Skin epidermis (tissue), 12 donors: ENCODE data around the gene HBQ1.
"Not testable (repeated sequence)": the region's sequence is repeated elsewhere in the genome, so short reads cannot be mapped to it uniquely, and the experiment has no call there.

Experiments
- H3K27ac ChIP-seq, 21 experiments: fragments of 200-600 bp; sonication (generic) in 11 of 21; one replicate each; pipeline ENCODE4 v1.5.0; 2020; ENCODE audit warnings: mild to moderate bottlenecking in 3 of 21, inconsistent platforms in 2 of 21, moderate library complexity in 2 of 21
- H3K4me3 ChIP-seq, 7 experiments: fragments of 200-600 bp; sonication (generic) in 2 of 7; one replicate each; pipeline ENCODE4 v1.5.0; 2020; ENCODE audit warnings: inconsistent platforms in 2 of 7, mild to moderate bottlenecking in 2 of 7, moderate library complexity in 1 of 7

Gene HBQ1

DNA sequence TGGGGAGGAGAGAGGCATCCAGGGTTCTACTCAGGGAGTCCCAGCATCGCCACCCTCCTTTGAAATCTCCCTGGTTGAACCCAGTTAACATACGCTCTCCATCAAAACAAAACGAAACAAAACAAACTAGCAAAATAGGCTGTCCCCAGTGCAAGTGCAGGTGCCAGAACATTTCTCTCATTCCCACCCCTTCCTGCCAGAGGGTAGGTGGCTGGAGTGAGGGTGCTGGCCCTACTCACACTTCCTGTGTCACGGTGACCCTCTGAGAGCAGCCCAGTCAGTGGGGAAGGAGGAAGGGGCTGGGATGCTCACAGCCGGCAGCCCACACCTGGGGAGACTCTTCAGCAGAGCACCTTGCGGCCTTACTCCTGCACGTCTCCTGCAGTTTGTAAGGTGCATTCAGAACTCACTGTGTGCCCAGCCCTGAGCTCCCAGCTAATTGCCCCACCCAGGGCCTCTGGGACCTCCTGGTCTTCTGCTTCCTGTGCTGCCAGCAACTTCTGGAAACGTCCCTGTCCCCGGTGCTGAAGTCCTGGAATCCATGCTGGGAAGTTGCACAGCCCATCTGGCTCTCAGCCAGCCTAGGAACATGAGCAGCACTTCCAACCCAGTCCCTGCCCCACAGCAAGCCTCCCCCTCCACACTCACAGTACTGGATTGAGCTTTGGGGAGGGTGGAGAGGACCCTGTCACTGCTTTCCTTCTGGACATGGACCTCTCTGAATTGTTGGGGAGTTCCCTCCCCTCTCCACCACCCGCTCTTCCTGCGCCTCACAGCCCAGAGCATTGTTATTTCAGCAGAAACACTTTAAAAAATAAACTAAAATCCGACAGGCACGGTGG is 6.1 kb upstream of the HBQ1 start:
- H3K27ac ChIP-seq, H3K4me3 ChIP-seq: not testable (repeated sequence)

DNA sequence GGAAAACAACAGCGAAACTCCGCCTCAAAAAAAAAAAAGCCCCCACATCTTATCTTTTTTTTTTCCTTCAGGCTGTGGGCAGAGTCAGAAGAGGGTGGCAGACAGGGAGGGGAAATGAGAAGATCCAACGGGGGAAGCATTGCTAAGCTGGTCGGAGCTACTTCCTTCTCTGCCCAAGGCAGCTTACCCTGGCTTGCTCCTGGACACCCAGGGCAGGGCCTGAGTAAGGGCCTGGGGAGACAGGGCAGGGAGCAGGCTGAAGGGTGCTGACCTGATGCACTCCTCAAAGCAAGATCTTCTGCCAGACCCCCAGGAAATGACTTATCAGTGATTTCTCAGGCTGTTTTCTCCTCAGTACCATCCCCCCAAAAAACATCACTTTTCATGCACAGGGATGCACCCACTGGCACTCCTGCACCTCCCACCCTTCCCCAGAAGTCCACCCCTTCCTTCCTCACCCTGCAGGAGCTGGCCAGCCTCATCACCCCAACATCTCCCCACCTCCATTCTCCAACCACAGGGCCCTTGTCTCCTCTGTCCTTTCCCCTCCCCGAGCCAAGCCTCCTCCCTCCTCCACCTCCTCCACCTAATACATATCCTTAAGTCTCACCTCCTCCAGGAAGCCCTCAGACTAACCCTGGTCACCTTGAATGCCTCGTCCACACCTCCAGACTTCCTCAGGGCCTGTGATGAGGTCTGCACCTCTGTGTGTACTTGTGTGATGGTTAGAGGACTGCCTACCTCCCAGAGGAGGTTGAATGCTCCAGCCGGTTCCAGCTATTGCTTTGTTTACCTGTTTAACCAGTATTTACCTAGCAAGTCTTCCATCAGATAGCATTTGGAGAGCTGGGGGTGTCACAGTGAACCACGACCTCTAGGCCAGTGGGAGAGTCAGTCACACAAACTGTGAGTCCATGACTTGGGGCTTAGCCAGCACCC is 5.0 kb upstream of the HBQ1 start:
- Histone ChIP-seq H3K27ac (no peak overlapping the region), H3K4me3 (no peak overlapping the region)

DNA sequence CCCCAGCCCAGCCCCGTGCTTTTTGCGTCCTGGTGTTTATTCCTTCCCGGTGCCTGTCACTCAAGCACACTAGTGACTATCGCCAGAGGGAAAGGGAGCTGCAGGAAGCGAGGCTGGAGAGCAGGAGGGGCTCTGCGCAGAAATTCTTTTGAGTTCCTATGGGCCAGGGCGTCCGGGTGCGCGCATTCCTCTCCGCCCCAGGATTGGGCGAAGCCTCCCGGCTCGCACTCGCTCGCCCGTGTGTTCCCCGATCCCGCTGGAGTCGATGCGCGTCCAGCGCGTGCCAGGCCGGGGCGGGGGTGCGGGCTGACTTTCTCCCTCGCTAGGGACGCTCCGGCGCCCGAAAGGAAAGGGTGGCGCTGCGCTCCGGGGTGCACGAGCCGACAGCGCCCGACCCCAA is 4.3 kb upstream of the HBQ1 start:
- not testable (repeated sequence) for H3K4me3 ChIP-seq, H3K27ac ChIP-seq

DNA sequence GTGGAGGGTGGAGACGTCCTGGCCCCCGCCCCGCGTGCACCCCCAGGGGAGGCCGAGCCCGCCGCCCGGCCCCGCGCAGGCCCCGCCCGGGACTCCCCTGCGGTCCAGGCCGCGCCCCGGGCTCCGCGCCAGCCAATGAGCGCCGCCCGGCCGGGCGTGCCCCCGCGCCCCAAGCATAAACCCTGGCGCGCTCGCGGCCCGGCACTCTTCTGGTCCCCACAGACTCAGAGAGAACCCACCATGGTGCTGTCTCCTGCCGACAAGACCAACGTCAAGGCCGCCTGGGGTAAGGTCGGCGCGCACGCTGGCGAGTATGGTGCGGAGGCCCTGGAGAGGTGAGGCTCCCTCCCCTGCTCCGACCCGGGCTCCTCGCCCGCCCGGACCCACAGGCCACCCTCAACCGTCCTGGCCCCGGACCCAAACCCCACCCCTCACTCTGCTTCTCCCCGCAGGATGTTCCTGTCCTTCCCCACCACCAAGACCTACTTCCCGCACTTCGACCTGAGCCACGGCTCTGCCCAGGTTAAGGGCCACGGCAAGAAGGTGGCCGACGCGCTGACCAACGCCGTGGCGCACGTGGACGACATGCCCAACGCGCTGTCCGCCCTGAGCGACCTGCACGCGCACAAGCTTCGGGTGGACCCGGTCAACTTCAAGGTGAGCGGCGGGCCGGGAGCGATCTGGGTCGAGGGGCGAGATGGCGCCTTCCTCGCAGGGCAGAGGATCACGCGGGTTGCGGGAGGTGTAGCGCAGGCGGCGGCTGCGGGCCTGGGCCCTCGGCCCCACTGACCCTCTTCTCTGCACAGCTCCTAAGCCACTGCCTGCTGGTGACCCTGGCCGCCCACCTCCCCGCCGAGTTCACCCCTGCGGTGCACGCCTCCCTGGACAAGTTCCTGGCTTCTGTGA is 3.5 kb upstream of the HBQ1 start, which contains the start of gene HBA1:
TSS of gene HBA1 (plus strand) at position 204 of the 906 bp plus-strand sequence. CDS start at position 241, 37 bp downstream.
- H3K27ac ChIP-seq, H3K4me3 ChIP-seq: not testable (repeated sequence)

DNA sequence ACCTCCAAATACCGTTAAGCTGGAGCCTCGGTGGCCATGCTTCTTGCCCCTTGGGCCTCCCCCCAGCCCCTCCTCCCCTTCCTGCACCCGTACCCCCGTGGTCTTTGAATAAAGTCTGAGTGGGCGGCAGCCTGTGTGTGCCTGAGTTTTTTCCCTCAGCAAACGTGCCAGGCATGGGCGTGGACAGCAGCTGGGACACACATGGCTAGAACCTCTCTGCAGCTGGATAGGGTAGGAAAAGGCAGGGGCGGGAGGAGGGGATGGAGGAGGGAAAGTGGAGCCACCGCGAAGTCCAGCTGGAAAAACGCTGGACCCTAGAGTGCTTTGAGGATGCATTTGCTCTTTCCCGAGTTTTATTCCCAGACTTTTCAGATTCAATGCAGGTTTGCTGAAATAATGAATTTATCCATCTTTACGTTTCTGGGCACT is 2.9 kb upstream of the HBQ1 start:
- Histone ChIP-seq H3K4me3 (no peak overlapping the region), H3K27ac (no peak overlapping the region)

DNA sequence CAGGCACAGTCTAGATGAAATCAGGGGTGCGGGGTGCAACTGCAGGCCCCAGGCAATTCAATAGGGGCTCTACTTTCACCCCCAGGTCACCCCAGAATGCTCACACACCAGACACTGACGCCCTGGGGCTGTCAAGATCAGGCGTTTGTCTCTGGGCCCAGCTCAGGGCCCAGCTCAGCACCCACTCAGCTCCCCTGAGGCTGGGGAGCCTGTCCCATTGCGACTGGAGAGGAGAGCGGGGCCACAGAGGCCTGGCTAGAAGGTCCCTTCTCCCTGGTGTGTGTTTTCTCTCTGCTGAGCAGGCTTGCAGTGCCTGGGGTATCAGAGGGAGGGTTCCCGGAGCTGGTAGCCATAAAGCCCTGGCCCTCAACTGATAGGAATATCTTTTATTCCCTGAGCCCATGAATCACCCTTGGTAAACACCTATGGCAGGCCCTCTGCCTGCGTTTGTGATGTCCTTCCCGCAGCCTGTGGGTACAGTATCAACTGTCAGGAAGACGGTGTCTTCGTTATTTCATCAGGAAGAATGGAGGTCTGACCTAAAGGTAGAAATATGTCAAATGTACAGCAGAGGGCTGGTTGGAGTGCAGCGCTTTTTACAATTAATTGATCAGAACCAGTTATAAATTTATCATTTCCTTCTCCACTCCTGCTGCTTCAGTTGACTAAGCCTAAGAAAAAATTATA is 2.1 kb upstream of the HBQ1 start:
- Histone ChIP-seq H3K4me3 (no peak overlapping the region), H3K27ac (no peak overlapping the region)

DNA sequence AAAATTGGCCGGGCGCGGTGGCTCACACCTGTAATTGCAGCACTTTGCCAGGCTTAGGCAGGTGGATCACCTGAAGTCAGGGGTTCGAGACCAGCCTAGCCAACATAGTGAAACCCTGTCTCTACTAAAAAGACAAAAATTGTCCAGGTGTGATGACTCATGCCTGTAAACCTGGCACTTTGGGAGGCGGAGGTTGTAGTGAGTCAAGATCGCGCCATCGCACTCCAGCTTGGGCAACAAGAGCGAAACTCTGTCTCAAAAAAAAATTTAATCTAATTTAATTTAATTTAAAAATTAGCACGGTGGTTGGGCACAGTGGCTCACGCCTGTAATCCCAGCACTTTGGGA is 1.6 kb upstream of the HBQ1 start:
- Histone ChIP-seq H3K27ac (no peak overlapping the region), H3K4me3 (no peak overlapping the region)

- no peak overlapping the region for H3K27ac ChIP-seq
- no peak overlapping the region for H3K4me3 ChIP-seq
These were observed 807 bp upstream of the HBQ1 start for GRCh38 chr16:179211-180092.

DNA sequence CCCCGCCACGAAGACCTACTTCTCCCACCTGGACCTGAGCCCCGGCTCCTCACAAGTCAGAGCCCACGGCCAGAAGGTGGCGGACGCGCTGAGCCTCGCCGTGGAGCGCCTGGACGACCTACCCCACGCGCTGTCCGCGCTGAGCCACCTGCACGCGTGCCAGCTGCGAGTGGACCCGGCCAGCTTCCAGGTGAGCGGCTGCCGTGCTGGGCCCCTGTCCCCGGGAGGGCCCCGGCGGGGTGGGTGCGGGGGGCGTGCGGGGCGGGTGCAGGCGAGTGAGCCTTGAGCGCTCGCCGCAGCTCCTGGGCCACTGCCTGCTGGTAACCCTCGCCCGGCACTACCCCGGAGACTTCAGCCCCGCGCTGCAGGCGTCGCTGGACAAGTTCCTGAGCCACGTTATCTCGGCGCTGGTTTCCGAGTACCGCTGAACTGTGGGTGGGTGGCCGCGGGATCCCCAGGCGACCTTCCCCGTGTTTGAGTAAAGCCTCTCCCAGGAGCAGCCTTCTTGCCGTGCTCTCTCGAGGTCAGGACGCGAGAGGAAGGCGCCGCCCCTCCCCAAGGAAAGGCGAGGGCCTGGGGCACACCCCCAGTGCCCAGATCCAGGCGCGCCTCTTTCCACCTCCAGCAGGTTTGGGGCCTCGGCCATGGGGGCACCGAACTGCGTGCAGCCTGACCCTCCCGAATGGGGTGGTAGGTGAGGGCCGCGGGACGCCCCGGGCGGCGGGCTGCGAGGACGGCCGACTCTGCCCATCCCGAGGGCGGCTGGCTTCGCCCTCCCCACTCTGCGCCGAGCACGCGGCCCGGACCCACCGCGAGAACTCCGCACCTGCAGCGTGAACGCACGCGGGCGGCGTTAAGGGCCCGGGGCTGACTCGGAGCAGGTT is 664 bp downstream of the HBQ1 start:
- Histone ChIP-seq H3K27ac (no peak overlapping the region), H3K4me3 (peak overlapping the region in 5 of 7 experiments; percentile 1 to 16 (median 14))

DNA sequence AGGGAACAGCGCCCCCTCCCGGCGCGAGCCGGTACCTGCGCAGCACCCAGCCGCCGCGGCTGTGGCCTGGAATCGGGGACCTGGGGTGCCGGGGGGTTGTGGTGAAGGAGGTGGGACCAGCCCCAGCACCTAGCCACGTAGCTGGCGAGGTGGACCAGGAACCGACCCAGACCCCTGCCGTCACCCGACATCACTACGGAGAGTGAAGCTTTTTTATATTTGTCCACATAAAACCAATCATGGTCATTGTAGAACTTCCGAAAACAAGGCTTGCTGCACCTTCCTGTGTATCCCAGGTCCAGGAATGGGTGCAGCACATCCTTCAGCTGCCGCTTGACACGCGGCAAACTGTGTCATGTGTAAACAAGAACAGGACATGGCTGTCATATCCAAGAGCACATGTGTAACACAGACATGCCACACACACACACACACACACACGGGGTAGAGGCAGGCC is 1.3 kb downstream of the HBQ1 start:
- Histone ChIP-seq H3K4me3 (peak overlapping the region in 2 of 7 experiments; percentile 13 to 16), H3K27ac (no peak overlapping the region)

DNA sequence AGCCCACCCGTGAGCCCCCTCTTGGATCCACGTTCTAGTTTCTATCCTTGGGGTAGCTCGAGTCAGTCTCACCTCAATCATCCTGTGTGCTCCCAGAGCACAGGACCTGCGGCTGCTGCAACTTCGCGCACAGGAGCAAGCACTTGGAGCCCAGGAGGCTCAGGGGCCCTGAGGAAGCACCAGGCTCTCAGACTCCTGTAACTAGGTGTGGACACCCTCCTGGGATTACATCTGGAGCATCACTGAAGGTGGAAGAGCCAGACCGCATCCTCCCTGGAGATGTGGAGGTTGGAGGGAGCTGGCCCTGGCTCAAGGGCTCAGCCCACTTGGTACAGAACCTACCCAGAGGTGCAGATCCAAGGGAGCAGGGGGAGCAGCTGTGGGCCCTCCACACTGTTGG is 2.7 kb downstream of the HBQ1 start:
- Histone ChIP-seq H3K27ac (no peak overlapping the region), H3K4me3 (no peak overlapping the region)

- Histone ChIP-seq H3K4me3 (no peak overlapping the region), H3K27ac (no peak overlapping the region)
These were observed 5.0 kb downstream of the HBQ1 start for GRCh38 chr16:185213-185612.

DNA sequence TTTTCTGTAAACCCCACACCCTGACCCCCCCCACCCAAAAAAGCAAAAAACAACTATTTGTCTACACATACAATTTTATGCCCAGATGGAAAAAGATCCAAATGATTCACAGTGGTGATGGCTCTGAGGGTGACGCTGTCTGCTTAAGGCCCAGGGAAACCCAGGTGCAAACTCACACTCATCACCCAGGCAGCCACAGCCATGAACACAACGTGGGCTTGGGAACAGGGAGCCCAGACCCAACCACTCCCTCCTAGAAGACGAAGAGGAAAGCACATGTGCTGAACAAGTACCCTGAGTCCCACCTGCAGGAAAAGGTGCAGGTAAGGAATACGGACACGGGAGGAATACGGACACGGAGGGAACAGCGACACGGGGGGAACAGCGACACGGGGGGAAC is 5.4 kb downstream of the HBQ1 start:
- H3K27ac ChIP-seq: no peak overlapping the region
- no peak overlapping the region for H3K4me3 ChIP-seq

GRCh38 chr16:187330-187729 is 7.1 kb downstream of the HBQ1 start:
- Histone ChIP-seq H3K27ac (no peak overlapping the region), H3K4me3 (no peak overlapping the region)

DNA sequence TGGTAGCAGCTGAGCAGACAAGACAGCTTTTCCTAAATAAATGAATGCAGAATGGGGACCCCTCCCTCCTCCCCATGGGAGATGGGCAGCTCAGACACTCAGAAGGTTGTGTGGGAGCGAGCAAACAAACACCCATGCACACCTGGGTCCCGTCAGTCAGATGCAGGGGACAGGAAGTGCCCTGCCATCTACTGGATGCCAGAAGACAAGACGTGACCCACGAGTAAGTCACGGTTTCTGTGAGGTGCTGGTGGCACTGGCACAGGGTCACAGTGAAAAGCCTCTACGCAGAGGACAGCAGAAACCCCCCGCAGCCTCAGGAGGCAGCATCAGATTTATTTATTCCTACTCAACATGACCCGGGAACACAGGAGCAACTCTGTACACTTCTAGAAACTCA is 8.4 kb downstream of the HBQ1 start:
- Histone ChIP-seq H3K27ac (no peak overlapping the region), H3K4me3 (no peak overlapping the region)

DNA sequence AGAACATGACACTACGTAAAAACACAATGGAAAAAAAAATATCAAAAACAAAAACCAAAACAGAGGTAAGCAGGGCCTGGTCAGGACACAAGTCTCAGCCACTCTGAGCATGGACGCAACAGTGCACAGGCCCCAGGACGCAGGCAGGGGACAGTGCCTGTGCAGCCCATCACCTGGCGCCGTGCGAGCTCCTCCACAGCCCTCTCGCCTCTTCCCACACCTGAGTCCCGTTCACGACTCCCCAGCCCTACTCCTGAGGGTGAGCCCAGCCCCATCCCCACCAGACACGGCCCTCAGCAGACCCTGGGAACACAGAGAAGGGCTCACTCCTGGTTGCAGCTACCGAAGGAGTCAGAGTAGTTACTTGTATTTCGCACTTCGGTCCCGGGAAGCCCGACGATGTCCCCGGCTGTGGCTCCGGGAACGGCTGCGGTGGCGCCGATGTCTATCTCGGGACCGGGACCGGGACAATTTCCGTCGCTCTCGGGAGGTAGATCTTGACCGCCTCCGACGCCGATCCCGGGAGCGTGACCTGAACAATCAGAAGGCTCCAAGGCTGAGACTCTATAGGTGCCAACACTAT is 9.4 kb downstream of the HBQ1 start:
- H3K4me3 ChIP-seq: no peak overlapping the region
- no peak overlapping the region for H3K27ac ChIP-seq

DNA sequence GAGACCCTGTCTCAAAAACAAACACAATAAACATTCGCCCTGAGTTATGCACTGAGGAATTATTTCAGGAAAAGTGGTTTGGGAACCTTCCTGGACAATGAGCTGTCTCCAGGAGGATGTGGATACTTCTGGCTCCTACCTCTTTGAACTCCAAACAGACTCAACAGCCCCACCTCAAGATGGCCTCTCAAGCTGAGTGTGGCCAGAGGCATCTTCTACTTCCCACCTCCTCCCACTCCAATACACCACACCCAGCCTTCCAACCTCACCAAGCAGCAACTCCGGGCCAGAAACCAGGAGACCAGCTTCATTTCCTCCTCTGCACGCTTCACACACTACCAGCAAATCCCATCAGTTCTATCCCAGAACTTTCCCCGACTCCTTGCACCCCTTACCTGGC is 11.6 kb downstream of the HBQ1 start:
- no peak overlapping the region for H3K27ac ChIP-seq
- no peak overlapping the region for H3K4me3 ChIP-seq
